HCT116 (cell line): ENCODE results near the gene HMGCLL1. TPM values are rescaled to one million over a fixed set of nuclear protein-coding genes. Genes with fewer than 3 reads are reported as not detected.

Source experiments
- ATAC-seq: fragments of 200-7000 bp; cut with Tn5 transposase; 2 replicates; pipeline ENCODE4 v1.9.1; 2020; ENCODE audit warnings: mild to moderate bottlenecking, moderate library complexity
- BruUV-seq: library from RNA; stranded (reverse); fragments of 400-500 nt; replicated peaks from 2 replicates; lab custom pipeline; 2021; lab: Mats Ljungman, UMichigan
- CTCF ChIA-PET: fragments of 300-600 bp; sonication (Branson Sonifier 250); formaldehyde crosslinking; loops from one replicate; lab custom pipeline; 2021; ENCODE audit warnings: antibody characterized with exemption; lab: Charles Lee
- POLR2A ChIA-PET: fragments of 300-600, 350-600 bp; sonication (Branson Sonifier 250); formaldehyde crosslinking; loops from one replicate; lab custom pipeline; 2021; ENCODE audit warnings: antibody characterized with exemption; lab: Charles Lee
- RAD21 ChIA-PET, 2 experiments: fragments of 300-600 bp; sonication (Branson Sonifier 250); formaldehyde crosslinking; loops; one replicate each; lab custom pipeline; 2023; ENCODE audit warnings: low total read pairs in 2 of 2; ENCODE audit not compliant: uncharacterized antibody in 2 of 2, unreplicated experiment in 2 of 2, low non-redundant PET in 1 of 2; lab: Charles Lee
- DNase-seq: peaks from one replicate; pipeline ENCODE4 v3.0.0-alpha.2; 2010; ENCODE audit warnings: low read depth, low spot score
- H2AFZ ChIP-seq: fragments of 200-600 bp; shearing (Covaris generic), sonication (generic); 2 replicates; pipeline ENCODE4 v1.6.1; 2017; ENCODE audit warnings: low read depth, mixed run types, mixed read lengths, antibody characterized with exemption, low read length; ENCODE audit not compliant: poor library complexity, severe bottlenecking
- H3K27ac ChIP-seq: 2 replicates; pipeline ENCODE4 v1.5.1; 2012; ENCODE audit warnings: low read depth, low read length
- H3K27me3 ChIP-seq: fragments of 200-600 bp; sonication (generic); 2 replicates; pipeline ENCODE4 v1.6.1; 2016; ENCODE audit warnings: mixed run types, low read length, mixed read lengths; ENCODE audit not compliant: insufficient read depth
- H3K36me3 ChIP-seq, 2 experiments: fragments of 200-500 bp in 1 of 2; fragments of 200-600 bp in 1 of 2; sonication (Bioruptor generic) in 1 of 2; sonication (generic) in 1 of 2; 2 replicates each; pipeline versions ENCODE4 v1.5.1 to v1.6.1; 2014 to 2016; ENCODE audit warnings: low read length in 2 of 2, inconsistent platforms in 1 of 2, mixed read lengths in 1 of 2, mixed run types in 1 of 2; ENCODE audit not compliant: insufficient read depth in 2 of 2, control insufficient read depth in 1 of 2
- H3K4me1 ChIP-seq, 2 experiments: fragments of 200-600 bp in 1 of 2; sonication (generic) in 1 of 2; 2 replicates each; pipeline versions ENCODE4 v1.5.1 to v1.6.1; 2012 to 2017; ENCODE audit warnings: low read length in 2 of 2, inconsistent platforms in 1 of 2, mild to moderate bottlenecking in 1 of 2, mixed read lengths in 1 of 2, mixed run types in 1 of 2, moderate library complexity in 1 of 2; ENCODE audit not compliant: insufficient read depth in 2 of 2, control insufficient read depth in 1 of 2
- H3K4me2 ChIP-seq: fragments of 200-600 bp; sonication (generic); 2 replicates; pipeline ENCODE4 v1.6.1; 2017; ENCODE audit warnings: mixed run types, low read length, mixed read lengths
- H3K4me3 ChIP-seq, 2 experiments: fragments of 200-600 bp in 1 of 2; sonication (generic) in 1 of 2; replicated peaks in 1 of 2; 2 replicates each; pipeline ENCODE4 v1.5.1; 2011 to 2016; ENCODE audit warnings: low read length in 2 of 2, control low read depth in 1 of 2, low read depth in 1 of 2, mild to moderate bottlenecking in 1 of 2, mixed read lengths in 1 of 2, mixed run types in 1 of 2
- H3K79me2 ChIP-seq: fragments of 200-600 bp; sonication (generic); 2 replicates; pipeline ENCODE4 v1.6.1; 2017; ENCODE audit warnings: mild to moderate bottlenecking, mixed run types, low read length, moderate library complexity, mixed read lengths; ENCODE audit not compliant: insufficient read depth
- H3K9ac ChIP-seq: fragments of 200-600 bp; sonication (generic); 2 replicates; pipeline ENCODE4 v1.6.1; 2016; ENCODE audit warnings: low read length, mixed read lengths
- H3K9me2 ChIP-seq: fragments of 200-600 bp; sonication (generic), shearing (Covaris generic); 2 replicates; pipeline ENCODE4 v1.6.1; 2017; ENCODE audit warnings: mixed run types, mild to moderate bottlenecking, moderate library complexity; ENCODE audit not compliant: insufficient read depth
- H3K9me3 ChIP-seq, 2 experiments: fragments of 200-500 bp in 1 of 2; fragments of 200-600 bp in 1 of 2; sonication (Bioruptor generic) in 1 of 2; sonication (generic) in 1 of 2; 2 replicates each; pipeline ENCODE4 v1.6.1; 2014 to 2017; ENCODE audit warnings: low read length in 2 of 2, mixed read lengths in 2 of 2, inconsistent platforms in 1 of 2, low read depth in 1 of 2, mild to moderate bottlenecking in 1 of 2, mixed run types in 1 of 2, moderate library complexity in 1 of 2; ENCODE audit not compliant: control insufficient read depth in 1 of 2, insufficient read depth in 1 of 2
- H4K20me1 ChIP-seq: fragments of 200-600 bp; sonication (generic), shearing (Covaris generic); 2 replicates; pipeline ENCODE4 v1.6.1; 2017; ENCODE audit warnings: mixed run types, mild to moderate bottlenecking, moderate library complexity; ENCODE audit not compliant: insufficient read depth
- CBX3 ChIP-seq: IDR thresholded peaks from 2 replicates; pipeline ENCODE4 v1.6.1; 2012; ENCODE audit warnings: low read depth
- ELF1 ChIP-seq: IDR thresholded peaks from 2 replicates; pipeline ENCODE4 v1.6.1; 2012; ENCODE audit warnings: low read depth, borderline replicate concordance
- EZH2phosphoT487 ChIP-seq: fragments of 200-600 bp; IDR thresholded peaks from 2 replicates; pipeline ENCODE4 v1.6.1; 2018; ENCODE audit warnings: antibody characterized with exemption, borderline replicate concordance
- RAD21 ChIP-seq: IDR thresholded peaks from 2 replicates; pipeline ENCODE4 v1.6.1; 2012; ENCODE audit warnings: low read depth, mild to moderate bottlenecking
- TCF7L2 ChIP-seq: IDR thresholded peaks from 2 replicates; pipeline ENCODE4 v1.7.0; 2011; ENCODE audit warnings: borderline replicate concordance, inconsistent platforms; ENCODE audit not compliant: insufficient read depth, insufficient read length; ENCODE audit errors: extremely low read depth
- ZFX ChIP-seq: fragments of 450-650 bp; IDR thresholded peaks from 2 replicates; pipeline ENCODE4 v1.6.1; 2017
- intact Hi-C: fragments of 100-400 bp; cut with micrococcal nuclease; formaldehyde crosslinking; loops from 2 replicates; pipeline ENCODE4 v1.10.0; 2022
- total RNA-seq: library from RNA; stranded (reverse); gene quantifications from one replicate; pipeline ENCODE4 v1.2.1, GENCODE V29; 2021; ENCODE audit not compliant: unreplicated experiment
- TF ChIP-seq, protein P1 (sequence below): IDR thresholded peaks from 2 replicates; pipeline ENCODE4 v1.6.1; 2012
- TF ChIP-seq, protein P2 (sequence below): IDR thresholded peaks from 2 replicates; pipeline ENCODE4 v1.6.1; 2012
- TF ChIP-seq, protein P3 (sequence below), 3 experiments: fragments of 200-600 bp in 1 of 3; sonication (generic) in 1 of 3; IDR thresholded peaks in 2 of 3; conservative IDR thresholded peaks in 1 of 3; 2 replicates each; pipeline ENCODE4 v1.5.1; 2012 to 2017; ENCODE audit warnings: low read depth in 2 of 3, low read length in 2 of 3, antibody characterized with exemption in 1 of 3, borderline replicate concordance in 1 of 3, control low read depth in 1 of 3, mild to moderate bottlenecking in 1 of 3, mixed read lengths in 1 of 3, mixed run types in 1 of 3, moderate library complexity in 1 of 3; ENCODE audit not compliant: insufficient read depth in 1 of 3

Gene HMGCLL1
- total RNA-seq, 1 experiment from 2014 or later, result not detected

DNA sequence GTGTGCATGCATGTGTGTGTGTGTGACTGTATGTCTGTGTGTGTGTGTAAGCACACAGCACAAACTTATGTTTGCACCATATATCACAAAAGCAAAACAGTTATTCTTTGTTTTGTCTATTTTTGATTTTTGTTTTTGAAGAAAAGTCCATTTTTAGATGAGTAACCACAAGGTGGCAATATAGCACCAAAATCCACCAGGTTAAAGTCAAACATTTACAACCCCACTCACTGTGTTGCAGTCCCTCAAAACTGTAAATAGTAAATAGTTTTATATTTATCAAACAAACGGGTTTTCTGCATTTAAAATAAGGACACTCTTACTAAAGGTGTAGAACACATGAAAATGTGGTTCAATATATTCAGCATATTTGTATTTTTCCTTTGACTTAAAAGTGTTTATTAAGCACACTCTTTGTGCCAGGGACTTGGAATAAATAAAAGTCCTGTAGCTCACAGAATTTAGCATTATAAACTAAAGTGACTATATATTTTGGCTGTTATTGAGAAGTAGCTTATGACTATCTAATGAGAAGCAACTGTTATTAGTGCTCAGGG, 133.3 kb downstream of the HMGCLL1 start:
- no peaks in the 10 kb centered on the region for H3K36me3 ChIP-seq
- no TSS peak for BruUV-seq
- no peak overlapping the region for H3K4me3 ChIP-seq
- ChIA-PET CTCF (interaction anchor here (0.6 to 4.6 kb wide), 14 partner anchors 10 to 1459 kb away, joined by 3 to 33 read pairs (median 5); no protein-coding TSS in a partner anchor), POLR2A (no interaction called here), RAD21 (no interaction called here)
- no peak overlapping the region for H3K9ac ChIP-seq
- no peak overlapping the region for H3K27ac ChIP-seq
- H3K9me3 ChIP-seq, result no peaks in the 10 kb centered on the region
- DNase-seq, result peak; percentile 8
- TF ChIP-seq TCF7L2 (no peak), ZFX (no peak), ELF1 (no peak), CBX3 (no peak), EZH2phosphoT487 (no peak), RAD21 (peak; percentile 73)
- TF ChIP-seq, protein P1, sequence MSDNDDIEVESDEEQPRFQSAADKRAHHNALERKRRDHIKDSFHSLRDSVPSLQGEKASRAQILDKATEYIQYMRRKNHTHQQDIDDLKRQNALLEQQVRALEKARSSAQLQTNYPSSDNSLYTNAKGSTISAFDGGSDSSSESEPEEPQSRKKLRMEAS, result no peak
- TF ChIP-seq, protein P2, sequence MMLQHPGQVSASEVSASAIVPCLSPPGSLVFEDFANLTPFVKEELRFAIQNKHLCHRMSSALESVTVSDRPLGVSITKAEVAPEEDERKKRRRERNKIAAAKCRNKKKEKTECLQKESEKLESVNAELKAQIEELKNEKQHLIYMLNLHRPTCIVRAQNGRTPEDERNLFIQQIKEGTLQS, result no peak
- TF ChIP-seq, protein P3, sequence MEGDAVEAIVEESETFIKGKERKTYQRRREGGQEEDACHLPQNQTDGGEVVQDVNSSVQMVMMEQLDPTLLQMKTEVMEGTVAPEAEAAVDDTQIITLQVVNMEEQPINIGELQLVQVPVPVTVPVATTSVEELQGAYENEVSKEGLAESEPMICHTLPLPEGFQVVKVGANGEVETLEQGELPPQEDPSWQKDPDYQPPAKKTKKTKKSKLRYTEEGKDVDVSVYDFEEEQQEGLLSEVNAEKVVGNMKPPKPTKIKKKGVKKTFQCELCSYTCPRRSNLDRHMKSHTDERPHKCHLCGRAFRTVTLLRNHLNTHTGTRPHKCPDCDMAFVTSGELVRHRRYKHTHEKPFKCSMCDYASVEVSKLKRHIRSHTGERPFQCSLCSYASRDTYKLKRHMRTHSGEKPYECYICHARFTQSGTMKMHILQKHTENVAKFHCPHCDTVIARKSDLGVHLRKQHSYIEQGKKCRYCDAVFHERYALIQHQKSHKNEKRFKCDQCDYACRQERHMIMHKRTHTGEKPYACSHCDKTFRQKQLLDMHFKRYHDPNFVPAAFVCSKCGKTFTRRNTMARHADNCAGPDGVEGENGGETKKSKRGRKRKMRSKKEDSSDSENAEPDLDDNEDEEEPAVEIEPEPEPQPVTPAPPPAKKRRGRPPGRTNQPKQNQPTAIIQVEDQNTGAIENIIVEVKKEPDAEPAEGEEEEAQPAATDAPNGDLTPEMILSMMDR (IDR thresholded peaks at IDR 0.05 in 2 of 3, conservative IDR thresholded peaks at IDR 0.05 in 1 of 3; ENCODE audit: borderline replicate concordance in 1 of 3, insufficient read depth in 1 of 3, low read depth in 2 of 3, low read length in 2 of 3), result peak; percentile 35 to 68 (median 50); a peak in 4 of 6 replicates
- no peaks in the 10 kb centered on the region for H4K20me1 ChIP-seq
- peaks cover 32% of the 10 kb centered on the region for H3K27me3 ChIP-seq
- H3K79me2 ChIP-seq, result no peaks in the 10 kb centered on the region
- intact Hi-C loops, result loop anchor here (1.0 to 10.0 kb wide), 3 partner anchors 508 to 847 kb away; no protein-coding TSS in a partner anchor
- ATAC-seq, result no peak; the same call in 1 of the 2 replicates
- H2AFZ ChIP-seq, result no peak overlapping the region
- no peaks in the 10 kb centered on the region for H3K9me2 ChIP-seq
- H3K4me1 ChIP-seq, result no peaks in the 10 kb centered on the region
- no peak overlapping the region for H3K4me2 ChIP-seq
